Central memory CD8-positive, alpha-beta T cell (primary cell): ENCODE measurements around the gene BAHCC1.
"Not testable (repeated sequence)": the region's sequence is repeated elsewhere in the genome, so short reads cannot be mapped to it uniquely, and the experiment has no call there.

Experiments used
- ATAC-seq: fragments of 150-1000 bp; cut with Tn5 transposase; replicated peaks from 2 replicates; pipeline ENCODE4 v1.10.0; 2022; ENCODE audit warnings: mild to moderate bottlenecking, moderate FRiP score, moderate number of reproducible peaks; ENCODE audit not compliant: poor library complexity, severe bottlenecking; ENCODE audit errors: extremely low read depth
- DNase-seq, 2 donors: peaks; one replicate each; pipeline ENCODE4 v3.0.0; 2021; ENCODE audit warnings: low spot score in 2 of 2
- H3K27ac Mint-ChIP-seq: one replicate; pipeline ENCODE4 v1.8.0; 2022; ENCODE audit warnings: low read depth, mild to moderate bottlenecking, moderate library complexity, mixed read lengths
- H3K27me3 Mint-ChIP-seq: one replicate; pipeline ENCODE4 v1.8.0; 2022; ENCODE audit warnings: mixed read lengths
- H3K36me3 Mint-ChIP-seq: one replicate; pipeline ENCODE4 v1.8.0; 2022; ENCODE audit warnings: mild to moderate bottlenecking, moderate library complexity, mixed read lengths; ENCODE audit not compliant: insufficient read depth
- H3K4me1 Mint-ChIP-seq: one replicate; pipeline ENCODE4 v1.8.0; 2022; ENCODE audit warnings: mixed read lengths
- H3K4me3 Mint-ChIP-seq: one replicate; pipeline ENCODE4 v1.8.0; 2022; ENCODE audit warnings: mild to moderate bottlenecking, moderate library complexity, mixed read lengths
- H3K9me3 Mint-ChIP-seq: one replicate; pipeline ENCODE4 v1.8.0; 2022; ENCODE audit warnings: mixed read lengths

BAHCC1 gene

DNA sequence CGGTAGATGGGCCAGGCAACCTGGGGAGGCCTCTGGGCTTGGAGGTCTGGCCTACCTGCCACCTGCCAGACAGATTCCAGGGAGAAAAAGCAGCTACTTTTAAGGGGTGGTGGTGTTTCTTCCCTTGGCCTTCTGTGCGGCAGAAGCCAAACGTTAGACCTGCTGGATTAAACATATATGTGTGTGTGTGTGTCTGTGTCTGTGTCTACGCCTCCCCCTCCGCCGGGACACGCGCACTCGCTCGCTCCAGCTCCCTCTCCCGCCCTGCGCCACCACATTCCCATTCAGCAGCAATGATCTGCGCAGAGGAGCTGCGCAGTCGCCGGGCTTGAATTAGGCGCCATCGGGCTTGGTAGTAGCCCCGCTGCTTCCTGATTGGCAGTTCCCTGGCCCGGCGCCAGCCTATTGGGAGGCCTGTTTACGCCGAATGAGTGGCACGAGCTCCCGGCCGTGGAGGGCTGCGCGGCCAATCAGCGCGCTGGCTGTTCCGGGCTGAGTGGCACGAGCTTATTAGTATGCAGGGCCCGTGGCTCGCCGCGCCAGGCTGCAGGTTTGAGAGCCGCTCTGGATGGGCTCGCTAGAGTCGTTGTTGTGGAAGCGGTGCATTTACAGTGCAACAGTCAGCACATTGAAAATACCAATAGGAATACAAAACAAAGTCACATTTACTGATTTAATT, at the start of gene BAHCC1:
TSS of gene BAHCC1 (plus strand) at position 537 of the 679 bp plus-strand sequence. CDS start 4,283 bp downstream, outside the sequence.
- ATAC-seq, result peak; percentile 61
- Mint-ChIP-seq H3K27ac (peak within 1 kb of the TSS; percentile 88), H3K4me3 (peak within 1 kb of the TSS; percentile 63), H3K4me1 (peaks cover 20% of the 10 kb centered on the region), H3K27me3 (peaks cover 66% of the 10 kb centered on the region), H3K36me3 (peaks cover 32% of the 10 kb centered on the region), H3K9me3 (no peaks in the 10 kb centered on the region)
- DNase-seq, result peak; percentile 42 to 58

DNA sequence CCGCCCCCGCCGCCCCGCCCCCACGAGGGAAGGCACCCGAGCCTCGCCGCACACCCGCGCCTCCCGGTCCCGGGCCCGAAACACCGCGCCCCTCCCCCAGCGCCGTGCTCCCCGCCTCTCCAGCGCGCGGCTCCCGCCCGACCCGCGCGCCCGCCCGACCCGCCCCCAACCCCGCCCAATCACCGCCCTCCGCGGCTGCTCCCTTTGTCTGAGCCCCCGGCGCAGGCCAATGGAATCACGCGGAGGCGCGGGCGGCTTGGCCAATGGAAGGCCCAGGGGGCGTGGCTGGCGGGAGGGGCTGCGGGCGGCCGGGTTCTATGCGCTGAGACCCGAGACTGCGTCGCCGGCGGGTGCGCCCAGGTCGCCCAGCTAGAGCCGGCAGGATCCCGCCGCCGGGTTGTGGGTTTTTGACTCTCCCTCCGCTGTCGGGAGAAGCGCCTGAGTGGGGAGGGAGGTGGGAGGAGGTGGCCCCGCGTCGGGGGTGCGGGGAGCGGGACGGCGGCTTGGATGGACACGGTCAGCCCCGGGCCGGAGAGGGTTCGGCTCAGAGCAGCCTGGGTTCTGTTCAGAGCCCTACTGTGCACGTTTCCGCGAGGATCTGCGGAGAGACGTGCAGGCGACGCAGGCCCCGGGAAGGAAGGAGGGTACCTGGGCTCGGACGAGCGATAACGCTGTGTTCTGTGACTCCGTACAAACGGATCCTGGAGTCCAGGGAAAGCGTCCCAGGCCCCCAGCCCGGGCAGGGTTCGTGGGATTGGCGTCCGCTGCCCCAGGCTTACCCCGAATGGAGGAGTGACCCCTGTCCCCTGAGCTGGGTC, 49.0 kb upstream of the BAHCC1 start:
- DNase-seq, result peak; percentile 76 to 79
- Mint-ChIP-seq H3K4me3 (peak overlapping the region; percentile 74), H3K4me1 (peaks cover 15% of the 10 kb centered on the region), H3K9me3 (no peaks in the 10 kb centered on the region), H3K36me3 (peaks cover 4% of the 10 kb centered on the region), H3K27ac (no peak overlapping the region), H3K27me3 (peaks cover 40% of the 10 kb centered on the region)
- ATAC-seq, result peak; percentile 88

DNA sequence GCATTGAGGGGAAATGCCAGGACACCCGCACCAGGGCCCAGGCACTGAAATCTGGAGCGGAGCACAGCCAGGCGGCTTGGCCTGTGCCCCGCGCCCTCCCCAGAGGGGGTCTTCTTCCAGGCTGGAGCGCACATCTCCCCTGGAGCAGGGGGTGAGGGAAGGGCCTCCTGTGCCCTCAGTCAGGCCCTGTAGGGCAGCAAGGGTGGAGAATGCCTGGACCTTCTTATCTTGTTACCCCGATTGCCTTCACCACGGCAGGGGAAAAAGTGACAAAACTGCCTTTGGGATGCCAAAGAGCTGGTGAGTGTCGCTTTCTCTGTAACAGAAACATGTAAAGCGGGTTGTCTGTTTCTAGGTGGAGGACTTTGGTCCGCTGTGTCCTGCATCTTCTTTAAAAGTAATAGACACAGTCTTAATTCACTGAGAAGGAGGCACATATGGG, 48.3 kb upstream of the BAHCC1 start:
- Mint-ChIP-seq H3K9me3 (no peaks in the 10 kb centered on the region), H3K36me3 (peaks cover 4% of the 10 kb centered on the region), H3K27ac (no peak overlapping the region), H3K4me1 (peaks cover 15% of the 10 kb centered on the region), H3K27me3 (peaks cover 40% of the 10 kb centered on the region), H3K4me3 (peak overlapping the region; percentile 74)
- ATAC-seq, result no peak
- DNase-seq, result no peak

DNA sequence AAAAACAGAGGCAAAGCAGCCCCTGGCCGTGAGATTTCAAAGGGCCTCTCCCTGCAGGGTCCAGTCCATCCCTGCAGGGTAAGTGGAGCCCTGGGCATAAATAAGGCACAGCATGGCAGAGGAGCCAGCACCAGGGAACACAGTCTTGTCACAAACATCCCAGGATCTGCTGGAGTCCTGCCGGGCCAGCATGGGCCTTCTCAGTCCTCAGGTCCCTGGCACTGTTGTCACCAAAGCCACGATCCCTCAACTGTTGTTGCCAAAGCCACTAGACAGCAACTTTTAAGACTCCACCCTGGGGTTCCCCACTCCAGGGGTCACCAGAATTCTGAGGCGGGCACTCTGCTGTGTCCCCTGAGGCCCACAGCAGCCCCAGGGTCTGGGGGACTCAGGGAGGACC, 47.8 kb upstream of the BAHCC1 start:
- ATAC-seq (no peak), DNase-seq (no peak)
- Mint-ChIP-seq H3K4me1 (peaks cover 15% of the 10 kb centered on the region), H3K9me3 (no peaks in the 10 kb centered on the region), H3K4me3 (no peak overlapping the region), H3K27me3 (peaks cover 36% of the 10 kb centered on the region), H3K36me3 (peaks cover 3% of the 10 kb centered on the region), H3K27ac (no peak overlapping the region)

DNA sequence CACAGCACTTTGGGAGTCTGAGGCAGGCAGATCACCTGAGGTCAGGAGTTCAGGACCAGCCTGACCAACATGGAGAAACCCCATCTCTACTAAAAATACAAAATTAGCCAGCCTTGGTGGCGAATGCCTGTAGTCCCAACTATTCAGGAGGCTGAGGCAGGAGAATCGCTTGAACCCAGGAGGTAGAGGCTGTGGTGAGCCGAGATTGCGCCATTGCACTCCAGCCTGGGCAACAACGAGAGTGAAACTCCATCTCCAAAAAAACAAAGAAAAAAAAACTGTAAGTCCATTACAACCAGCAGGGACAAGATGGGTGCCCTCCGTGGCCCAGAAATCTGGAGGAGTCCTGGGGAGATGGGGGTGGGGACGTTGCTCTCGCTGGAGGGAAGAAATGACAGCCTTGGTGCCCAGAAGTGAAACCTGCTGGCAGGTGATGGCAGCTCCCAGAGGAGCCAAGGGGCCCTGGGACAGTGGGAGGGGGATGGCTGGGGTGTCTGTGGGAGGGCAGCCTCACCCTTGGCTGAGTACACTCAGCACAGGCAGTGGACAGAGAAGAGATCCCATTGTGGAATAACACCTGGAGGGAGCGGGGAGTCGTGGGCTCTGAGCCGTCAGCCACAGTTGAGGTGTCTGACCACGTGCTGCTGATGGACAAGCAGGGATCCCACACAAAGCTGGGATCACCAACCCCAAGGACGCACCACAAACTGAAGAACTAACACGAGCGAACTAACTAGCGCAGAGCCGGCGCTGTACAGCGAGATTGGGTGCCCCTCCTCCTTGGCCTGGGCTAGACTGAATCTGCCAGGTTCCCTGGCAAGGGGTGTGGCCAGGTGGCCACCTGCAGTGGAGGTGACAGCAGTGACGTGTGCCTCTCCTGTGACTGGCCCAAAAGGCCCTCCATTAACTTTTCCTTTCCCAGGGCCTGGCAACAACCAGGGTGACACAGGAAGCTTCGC, 46.9 kb upstream of the BAHCC1 start:
- Mint-ChIP-seq H3K27ac (no peak overlapping the region), H3K4me1 (peaks cover 14% of the 10 kb centered on the region), H3K27me3 (peaks cover 27% of the 10 kb centered on the region), H3K9me3 (no peaks in the 10 kb centered on the region), H3K4me3 (no peak overlapping the region), H3K36me3 (peaks cover 3% of the 10 kb centered on the region)
- DNase-seq (no peak), ATAC-seq (no peak)

DNA sequence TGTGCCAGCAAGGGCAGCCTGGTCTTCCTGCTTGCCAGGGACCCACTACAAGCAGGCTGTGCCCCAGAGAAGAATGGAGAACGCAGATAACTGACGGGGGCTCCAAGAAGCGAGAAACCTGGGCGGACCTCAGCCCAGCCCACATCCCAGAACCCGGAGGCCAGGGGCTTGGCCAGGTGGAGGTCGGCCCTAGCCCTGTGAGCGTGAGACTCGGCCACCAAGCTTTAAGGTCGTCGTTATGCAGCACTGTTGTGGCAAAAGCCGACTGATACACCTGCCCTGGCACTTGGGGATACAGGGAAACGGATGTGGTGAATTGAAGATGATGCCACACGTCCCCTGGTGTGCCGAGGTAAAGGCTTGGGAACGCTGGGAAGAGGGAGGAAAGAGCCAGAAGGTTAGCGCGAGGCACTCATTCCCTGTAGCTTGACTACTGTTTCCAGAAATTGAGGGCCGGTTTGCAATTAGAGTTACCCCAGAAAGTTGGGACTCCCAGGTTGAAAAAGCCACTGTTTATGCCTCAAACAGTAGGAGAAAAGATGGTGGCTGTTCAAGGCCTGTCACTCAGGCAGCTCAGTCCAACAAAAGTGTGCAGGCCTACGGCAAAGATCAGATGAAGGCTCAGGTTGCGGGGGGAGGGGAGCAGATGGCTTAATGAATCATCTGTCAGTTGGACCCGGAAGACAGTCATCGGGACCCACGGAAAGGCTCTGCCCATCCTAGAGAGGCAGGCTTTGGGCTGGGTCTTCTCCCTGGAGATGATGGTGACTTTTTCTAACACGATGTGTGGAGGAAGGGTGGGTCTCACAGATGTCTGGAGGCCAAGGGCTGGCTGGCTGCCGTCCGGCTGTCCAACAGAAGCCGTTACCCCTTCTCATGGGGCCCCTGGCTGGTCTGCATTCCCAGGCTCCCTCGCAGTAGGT, 45.6 kb upstream of the BAHCC1 start:
- Mint-ChIP-seq H3K27ac (no peak overlapping the region), H3K4me3 (no peak overlapping the region), H3K9me3 (no peaks in the 10 kb centered on the region), H3K36me3 (no peaks in the 10 kb centered on the region), H3K4me1 (peaks cover 1% of the 10 kb centered on the region), H3K27me3 (peaks cover 16% of the 10 kb centered on the region)
- no peak for DNase-seq
- no peak for ATAC-seq

DNA sequence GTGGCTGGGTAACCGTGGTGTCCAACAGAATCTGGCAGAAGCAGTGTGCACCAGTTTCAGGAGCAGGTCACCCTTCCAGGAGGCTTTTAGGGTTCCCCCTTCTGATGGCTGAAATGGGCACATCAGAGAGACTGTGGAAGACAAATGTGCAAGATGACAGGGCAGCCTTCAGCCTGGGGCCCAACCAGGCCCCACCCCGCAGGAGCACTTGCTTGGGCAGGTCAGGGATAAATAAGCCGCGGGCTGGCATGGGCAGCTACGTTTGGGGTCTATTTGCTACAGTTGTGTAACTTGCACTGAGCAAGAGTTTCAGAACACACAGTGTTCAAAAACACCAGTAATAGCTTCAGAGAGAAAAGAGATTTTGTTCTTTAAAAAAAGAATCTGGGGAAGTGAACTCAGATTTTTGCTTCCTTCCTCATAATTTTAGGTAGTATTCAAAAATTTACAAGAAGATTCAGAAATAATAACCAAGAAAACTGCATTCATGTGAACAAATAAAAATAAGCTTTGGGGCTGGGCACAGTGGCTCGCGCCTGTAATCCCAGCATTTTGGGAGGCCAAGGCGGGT, 44.9 kb upstream of the BAHCC1 start:
- Mint-ChIP-seq H3K9me3 (no peaks in the 10 kb centered on the region), H3K36me3 (no peaks in the 10 kb centered on the region), H3K27ac (no peak overlapping the region), H3K4me1 (no peaks in the 10 kb centered on the region), H3K4me3 (no peak overlapping the region), H3K27me3 (peaks cover 21% of the 10 kb centered on the region)
- DNase-seq, result no peak
- ATAC-seq, result no peak

DNA sequence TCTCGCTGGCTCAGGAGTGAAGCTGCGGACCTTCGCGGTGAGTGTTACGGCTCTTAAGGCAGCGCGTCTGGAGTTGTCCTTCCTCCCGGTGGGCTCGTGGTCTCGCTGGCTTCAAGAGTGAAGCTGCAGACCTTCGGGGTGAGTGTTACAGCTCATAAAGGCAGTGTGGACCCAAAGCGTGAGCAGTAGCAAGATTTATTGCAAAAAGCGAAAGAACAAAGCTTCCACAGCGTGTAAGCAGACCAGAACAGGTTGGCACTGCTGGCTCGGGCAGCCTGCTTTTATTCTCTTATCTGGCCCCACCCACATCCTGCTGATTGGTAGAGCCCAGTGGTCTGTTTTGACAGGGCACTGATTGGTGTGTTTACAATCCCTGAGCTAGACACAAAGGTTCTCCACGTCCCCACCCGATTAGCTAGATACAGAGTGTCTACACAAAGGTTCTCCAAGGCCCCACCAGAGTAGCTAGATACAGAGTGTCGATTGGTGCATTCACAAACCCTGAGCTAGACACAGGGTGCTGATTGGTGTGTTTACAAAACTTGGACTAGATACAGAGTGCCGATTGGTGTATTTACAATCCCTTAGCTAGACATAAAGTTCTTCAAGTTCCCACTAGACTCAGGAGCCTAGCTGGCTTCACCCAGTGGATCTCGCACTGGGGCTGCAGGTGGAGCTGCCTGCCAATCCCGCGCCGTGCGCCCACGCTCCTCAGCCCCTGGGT, 43.8 kb upstream of the BAHCC1 start:
- H3K27me3 Mint-ChIP-seq, result peaks cover 22% of the 10 kb centered on the region
- not testable (repeated sequence) for H3K4me1 Mint-ChIP-seq, ATAC-seq, H3K4me3 Mint-ChIP-seq, H3K36me3 Mint-ChIP-seq, DNase-seq, H3K9me3 Mint-ChIP-seq, H3K27ac Mint-ChIP-seq

DNA sequence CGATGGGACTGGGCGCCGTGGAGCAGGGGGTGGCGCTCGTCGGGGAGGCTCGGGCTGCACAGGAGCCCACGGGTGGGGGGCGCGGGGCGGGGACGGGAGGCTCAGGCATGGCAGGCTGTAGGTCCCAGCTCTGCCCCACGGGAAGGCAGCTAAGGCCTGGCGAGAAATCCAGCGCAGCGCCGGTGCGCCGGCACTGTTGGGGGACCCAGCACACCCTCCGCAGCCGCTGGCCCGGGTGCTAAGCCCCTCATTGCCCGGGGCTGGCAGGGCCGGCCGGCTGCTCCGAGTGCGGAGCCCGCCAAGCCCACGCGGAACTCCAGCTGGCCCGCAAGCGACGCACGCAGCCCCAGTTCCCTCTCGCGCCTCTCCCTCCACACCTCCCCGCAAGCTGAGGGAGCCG, 43.2 kb upstream of the BAHCC1 start:
- not testable (repeated sequence) for H3K9me3 Mint-ChIP-seq, H3K4me3 Mint-ChIP-seq, ATAC-seq, H3K36me3 Mint-ChIP-seq, DNase-seq, H3K27ac Mint-ChIP-seq, H3K4me1 Mint-ChIP-seq
- peaks cover 22% of the 10 kb centered on the region for H3K27me3 Mint-ChIP-seq

DNA sequence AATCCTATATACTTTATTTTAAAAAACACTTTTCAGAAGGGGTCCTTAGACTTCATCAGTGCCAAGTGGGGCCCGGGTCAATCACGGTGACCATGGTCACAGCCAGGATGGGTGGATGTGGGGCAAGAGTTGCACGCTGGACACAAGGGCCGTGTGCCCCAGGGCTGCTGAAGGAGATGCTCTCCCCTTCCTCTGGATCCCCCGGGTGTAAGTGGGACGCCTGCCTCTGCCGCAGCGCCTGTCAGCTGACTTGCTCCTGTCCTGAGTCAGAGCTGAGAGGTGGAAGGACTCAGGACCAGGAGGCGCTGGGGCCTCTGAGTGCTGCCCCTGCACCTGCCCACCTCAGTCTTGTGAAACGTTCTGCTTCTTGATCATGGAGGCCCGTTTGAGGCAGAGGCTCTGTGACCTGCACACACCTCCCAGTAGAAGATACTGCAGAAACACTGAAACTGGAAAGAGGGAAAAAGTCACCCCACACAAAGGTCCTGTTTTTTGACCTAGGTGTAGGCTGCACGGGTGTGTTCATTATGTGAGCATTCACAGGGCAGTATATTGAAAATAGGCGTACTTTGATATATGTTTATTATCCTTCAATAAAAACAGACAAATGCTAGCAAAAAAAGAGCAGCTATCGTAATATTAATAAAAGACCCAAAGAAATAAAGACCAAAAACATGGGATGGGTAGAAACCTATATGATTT, 40.9 kb upstream of the BAHCC1 start:
- DNase-seq (no peak), ATAC-seq (no peak)
- Mint-ChIP-seq H3K27me3 (peaks cover 38% of the 10 kb centered on the region), H3K4me3 (no peak overlapping the region), H3K36me3 (no peaks in the 10 kb centered on the region), H3K27ac (no peak overlapping the region), H3K4me1 (no peaks in the 10 kb centered on the region), H3K9me3 (no peaks in the 10 kb centered on the region)
